D721Med (cell line): Measurements from ENCODE around the gene CUX1.

Experiments used
- DNase-seq: peaks from one replicate; pipeline ENCODE4 v3.0.0; 2011; ENCODE audit warnings: low spot score; ENCODE audit not compliant: insufficient read length
- FAIRE-seq: peaks from 2 replicates; lab custom pipeline; 2011; peaks lifted over from hg19 to GRCh38; lab: Jason Lieb, UNC
- TF ChIP-seq, protein P1 (sequence below): IDR thresholded peaks from 2 replicates; pipeline ENCODE4 v1.5.1; 2012; ENCODE audit warnings: mild to moderate bottlenecking, control low read depth; ENCODE audit not compliant: insufficient read depth; ENCODE audit errors: missing control alignments

The CUX1 gene

DNA sequence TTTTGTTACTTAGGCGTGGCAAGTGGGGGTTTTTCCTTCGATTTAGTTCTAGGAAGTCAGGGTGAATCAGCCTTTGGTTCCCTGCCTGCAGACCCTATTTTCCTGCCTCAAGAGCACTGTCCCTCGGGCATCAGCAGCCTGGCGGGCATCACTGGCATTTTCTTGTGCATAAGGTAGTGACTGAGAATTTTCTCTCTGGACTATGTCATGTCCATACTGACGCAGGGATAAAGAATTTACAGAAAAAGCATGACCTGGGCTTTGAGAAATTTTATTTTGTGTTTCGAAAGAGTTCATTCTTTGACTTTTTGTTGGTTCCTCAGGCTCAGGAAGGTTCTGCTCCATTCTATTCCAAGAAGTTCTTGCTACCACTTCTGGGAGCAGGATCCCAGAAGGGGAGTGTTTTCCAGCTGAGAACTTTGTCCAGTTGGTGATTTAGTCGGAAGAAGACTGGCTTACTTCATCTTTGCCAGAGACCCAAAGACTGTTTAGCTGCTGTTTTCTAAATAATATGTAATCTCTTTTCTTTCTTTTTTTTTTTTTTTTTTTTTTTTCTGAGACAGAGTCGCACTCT is 255.3 kb downstream of the CUX1 start:
- FAIRE-seq = no peak

DNA sequence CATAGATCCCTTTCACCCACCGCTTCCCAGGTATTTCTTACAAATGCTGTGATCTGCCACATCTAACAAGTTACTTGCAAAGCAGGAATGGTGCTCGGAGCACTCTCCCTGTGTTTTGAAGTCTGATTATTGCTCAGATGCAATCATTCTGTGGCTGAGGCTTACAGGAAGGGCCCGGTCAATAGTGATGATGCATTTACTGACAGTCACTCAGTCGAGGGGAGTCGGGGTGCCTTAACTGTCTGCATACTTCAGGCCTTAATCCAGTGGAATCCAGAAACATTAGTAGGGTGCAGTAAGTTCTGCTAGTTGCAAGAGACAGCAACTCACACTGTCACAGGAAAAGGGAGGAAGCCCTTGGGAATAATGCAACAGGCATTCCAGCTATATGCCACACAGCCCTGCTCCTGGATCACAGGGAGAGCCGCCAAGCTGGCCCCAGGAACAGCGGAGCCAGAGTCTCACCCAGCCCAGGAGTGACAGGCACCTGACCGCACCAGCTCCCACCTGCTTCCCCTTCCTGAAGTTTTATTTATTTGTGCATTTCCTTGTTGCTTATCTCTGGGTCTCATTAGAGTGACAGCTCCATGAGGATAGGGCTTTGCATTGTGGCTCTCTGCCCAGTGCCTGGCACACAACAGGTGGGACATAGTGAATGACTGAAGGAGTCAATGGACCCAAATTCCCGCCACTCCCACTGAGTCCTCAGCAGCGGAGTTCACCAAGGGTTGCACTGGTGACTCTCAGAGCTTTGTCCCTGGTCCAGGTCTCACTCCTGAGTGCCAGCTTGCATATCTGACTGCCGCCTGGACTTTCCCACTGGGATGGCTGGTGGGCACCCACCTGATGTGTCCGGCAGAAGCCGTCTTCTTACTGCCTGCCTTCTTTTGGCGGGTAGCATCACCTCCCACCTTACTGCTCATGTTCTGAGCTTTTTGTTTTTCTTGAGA is 256.8 kb downstream of the CUX1 start:
- FAIRE-seq = no peak
- TF ChIP-seq, protein P1, sequence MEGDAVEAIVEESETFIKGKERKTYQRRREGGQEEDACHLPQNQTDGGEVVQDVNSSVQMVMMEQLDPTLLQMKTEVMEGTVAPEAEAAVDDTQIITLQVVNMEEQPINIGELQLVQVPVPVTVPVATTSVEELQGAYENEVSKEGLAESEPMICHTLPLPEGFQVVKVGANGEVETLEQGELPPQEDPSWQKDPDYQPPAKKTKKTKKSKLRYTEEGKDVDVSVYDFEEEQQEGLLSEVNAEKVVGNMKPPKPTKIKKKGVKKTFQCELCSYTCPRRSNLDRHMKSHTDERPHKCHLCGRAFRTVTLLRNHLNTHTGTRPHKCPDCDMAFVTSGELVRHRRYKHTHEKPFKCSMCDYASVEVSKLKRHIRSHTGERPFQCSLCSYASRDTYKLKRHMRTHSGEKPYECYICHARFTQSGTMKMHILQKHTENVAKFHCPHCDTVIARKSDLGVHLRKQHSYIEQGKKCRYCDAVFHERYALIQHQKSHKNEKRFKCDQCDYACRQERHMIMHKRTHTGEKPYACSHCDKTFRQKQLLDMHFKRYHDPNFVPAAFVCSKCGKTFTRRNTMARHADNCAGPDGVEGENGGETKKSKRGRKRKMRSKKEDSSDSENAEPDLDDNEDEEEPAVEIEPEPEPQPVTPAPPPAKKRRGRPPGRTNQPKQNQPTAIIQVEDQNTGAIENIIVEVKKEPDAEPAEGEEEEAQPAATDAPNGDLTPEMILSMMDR = no peak

More for the DNA sequence above, 255.3 kb downstream of the CUX1 start:
- TF ChIP-seq, protein P1 = no peak
- no peak for DNase-seq

DNA sequence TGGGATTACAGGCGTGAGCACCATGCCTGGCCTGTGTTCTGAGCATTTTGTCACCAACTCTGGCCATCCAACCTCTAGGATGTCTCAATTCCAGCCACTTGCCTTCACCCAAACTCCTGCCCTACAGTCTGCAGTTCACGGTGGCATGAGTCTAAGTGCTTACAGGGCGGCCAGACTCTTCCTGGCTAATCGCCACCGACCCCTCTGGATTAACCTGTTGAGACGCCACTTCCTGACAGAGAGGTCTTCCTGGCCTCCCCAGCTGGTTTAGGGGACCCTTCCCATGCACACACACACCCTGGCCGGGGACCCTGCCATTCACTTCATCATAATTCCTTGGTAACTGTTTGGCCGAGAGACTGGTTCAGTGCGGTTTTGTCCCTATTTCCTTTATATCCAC is 257.7 kb downstream of the CUX1 start:
- DNase-seq = no peak
- no peak for FAIRE-seq
- TF ChIP-seq, protein P1 = no peak

More for the DNA sequence above, 256.8 kb downstream of the CUX1 start:
- no peak for DNase-seq

DNA sequence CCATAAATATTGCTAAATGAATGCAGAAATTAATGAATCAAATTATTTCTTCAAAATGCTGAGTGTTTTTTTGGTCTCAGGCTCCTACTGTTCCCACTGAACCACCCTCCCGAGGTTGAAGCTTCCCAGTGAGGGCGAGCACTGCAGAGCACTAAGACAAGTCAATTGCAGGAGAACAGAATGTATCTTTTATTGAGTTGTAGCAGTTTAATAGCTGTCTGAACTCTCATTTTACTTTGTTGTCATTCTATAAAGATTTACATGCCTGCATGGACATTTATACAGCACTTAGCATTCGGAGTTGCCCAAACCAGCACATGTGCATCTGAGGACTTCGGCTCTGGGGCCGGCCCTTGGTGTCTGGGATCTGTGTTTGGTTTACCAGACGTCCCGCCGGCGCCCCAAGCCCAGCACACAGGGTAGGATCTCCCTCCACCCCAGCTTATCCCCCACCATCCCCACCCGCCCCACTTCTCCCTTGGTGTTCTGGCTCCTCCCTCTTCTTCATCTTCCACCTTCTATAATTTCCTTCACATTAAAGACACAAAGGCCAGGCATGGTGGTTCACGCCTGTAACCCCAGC is 258.2 kb downstream of the CUX1 start:
- FAIRE-seq (no peak), DNase-seq (no peak)
- TF ChIP-seq, protein P1 = no peak

DNA sequence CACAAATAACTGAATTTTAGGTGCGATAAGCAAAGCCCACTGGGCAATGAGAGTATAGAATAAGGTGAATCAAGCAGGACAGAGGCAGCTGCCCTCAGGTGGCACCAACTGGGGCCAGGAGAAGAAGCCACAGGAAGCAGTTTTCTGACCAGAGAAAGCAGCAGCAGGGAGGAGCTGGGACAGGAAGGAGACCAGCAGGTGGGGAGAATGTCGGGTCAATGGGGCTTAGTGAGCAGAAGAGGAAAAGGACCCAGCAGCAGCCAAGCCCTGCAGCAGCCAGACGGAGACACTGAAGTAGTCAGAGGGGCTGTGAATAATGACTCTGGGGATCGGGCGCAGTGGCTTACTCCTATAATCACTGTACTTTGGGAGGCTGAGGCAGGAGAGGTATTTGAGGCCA is 259.7 kb downstream of the CUX1 start:
- FAIRE-seq (no peak), DNase-seq (no peak)
- TF ChIP-seq, protein P1 = no peak

DNA sequence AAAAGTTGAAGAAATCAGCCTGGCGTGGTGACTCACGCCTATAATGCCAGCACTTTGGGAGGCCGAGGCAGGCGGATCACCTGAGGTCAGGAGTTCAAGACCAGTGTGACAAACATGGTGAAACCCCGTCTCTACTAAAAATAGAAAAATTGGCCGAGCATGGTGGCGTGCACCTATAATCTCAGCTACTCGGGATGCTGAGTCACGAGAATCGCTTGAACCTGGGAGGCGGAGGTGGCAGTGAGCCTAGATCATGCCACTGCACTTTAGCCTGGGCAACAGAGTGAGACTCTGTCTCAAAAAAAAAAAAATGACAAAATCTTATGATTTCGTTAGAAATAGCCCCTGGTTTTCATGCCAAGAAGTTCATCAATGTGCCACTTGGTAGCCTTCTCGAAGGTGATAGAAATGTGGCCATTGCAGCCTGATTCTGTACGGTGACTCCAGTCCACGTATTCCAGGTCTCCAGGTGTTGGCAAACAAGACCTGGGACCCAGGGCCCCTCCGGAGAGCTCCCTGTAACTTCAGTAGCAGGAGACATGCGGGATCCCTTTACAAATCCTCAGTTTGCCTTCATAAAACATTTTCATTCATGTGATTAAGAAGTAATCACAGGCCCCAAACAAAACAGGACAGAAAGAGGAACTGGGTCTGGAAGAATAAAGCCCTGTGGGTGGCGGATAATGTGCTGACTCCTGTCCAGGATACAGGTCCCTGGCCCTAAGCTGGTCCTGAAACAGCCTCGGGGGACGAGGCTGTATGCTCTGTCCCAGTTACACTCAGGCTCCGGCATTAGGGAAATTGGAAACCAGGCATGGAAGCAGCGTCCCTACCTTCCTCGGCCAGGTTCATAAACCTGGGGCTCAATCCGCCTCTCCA is 262.0 kb downstream of the CUX1 start:
- no peak for FAIRE-seq
- DNase-seq = no peak
- TF ChIP-seq, protein P1 = no peak
